NT2/D1 (cell line): ENCODE measurements around the gene ABCA7.

ENCODE experiments used
- YY1 ChIP-seq: IDR thresholded peaks from 2 replicates; pipeline ENCODE4 v1.6.1; 2011; ENCODE audit not compliant: insufficient read length, insufficient read depth
- ZNF274 ChIP-seq: IDR thresholded peaks from 2 replicates; pipeline ENCODE4 v1.6.1; 2011; ENCODE audit warnings: mild to moderate bottlenecking, low read depth, low read length

DNA sequence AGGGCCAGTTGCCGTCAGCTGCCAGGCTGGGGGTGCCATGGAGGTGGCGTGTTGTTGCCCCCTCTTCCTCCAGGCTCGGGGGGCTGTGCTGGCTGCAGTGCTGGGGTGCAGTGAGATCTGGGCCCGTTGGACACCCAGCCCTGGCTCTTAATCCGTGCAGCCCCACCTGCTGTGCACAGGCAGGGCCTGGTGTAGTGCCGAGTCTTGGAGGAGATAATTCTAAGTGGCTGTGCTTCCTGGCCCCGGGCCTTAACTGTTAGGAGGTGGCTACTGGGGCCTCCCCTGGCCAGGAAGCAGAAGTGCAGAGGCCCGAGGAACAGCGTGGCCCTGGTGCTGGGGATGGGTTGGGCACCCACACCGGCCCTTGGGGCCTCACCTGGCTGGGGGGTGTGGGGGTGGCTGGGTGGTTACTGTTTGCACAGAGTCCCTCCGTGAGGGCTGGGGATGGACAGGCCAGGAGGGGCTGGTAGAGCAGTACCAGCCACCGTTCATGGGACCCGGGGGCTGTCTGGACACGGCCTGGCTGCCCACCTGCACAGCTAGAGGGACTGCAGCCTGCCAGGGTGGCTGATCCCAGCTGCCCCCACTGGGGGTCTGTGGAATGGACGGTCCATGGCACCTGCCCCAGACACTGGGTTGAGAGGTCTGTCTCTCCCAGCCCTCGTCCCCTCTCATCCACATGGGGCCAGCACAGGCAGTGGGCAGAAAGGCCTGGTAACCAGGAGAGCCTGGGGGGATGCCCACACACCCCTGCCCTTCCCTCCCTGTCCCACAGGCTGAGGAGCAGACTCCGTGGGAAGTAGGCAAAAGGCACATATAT lies 67.1 kb downstream of the ABCA7 start:
- no peak for TF ChIP-seq ZNF274
- no peak for TF ChIP-seq YY1
